ENCODE data around the gene ADAT2.

The ADAT2 gene

DNA sequence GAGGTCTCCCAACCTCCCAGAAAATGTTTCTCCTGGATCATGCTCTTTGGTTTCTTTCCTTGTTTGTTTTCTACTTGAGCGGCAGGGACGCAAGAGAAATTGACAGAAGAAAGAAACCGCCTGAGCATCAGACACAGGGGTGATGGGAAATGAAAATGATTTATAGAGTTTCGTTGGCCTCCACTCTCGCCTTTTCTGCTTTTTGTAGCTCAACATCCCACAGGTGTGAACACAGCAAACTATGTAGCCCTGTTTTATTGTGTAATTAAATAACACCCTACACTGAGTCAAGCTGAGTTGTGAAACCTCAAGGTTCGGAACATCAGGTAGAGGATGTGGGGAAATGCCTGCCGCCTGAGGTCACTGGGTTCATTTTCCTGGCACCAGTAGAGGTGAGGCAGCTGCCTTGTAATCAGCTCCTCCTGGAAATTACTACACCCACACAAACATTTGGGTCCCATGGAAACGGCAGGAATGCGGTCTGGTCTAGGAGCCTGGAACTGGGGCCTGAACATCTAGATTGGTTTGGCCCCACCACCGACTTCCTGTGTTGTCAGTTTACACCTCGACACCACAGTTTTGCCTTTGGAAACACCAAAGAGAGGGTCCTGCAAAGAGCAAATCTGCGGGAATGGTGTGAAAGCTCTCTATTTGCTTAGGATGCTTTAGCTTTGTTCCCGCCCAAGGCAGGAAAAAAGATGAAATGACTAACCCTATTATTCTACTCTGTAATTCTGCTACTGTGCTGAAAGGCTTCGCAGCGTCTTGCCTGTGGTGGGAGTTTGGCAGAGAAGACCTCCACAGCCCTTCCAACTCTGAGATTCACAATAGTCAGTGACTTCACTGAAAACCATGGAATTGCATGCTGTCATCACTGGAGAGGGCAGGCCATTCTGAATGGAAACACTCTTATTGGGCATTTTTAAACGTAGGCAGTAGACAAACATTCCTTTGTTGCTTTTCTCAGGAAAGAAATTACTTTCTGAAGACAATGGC is 53.0 kb downstream of the ADAT2 start:
- DNase-seq (ENCODE audit: low read depth), result no peak

DNA sequence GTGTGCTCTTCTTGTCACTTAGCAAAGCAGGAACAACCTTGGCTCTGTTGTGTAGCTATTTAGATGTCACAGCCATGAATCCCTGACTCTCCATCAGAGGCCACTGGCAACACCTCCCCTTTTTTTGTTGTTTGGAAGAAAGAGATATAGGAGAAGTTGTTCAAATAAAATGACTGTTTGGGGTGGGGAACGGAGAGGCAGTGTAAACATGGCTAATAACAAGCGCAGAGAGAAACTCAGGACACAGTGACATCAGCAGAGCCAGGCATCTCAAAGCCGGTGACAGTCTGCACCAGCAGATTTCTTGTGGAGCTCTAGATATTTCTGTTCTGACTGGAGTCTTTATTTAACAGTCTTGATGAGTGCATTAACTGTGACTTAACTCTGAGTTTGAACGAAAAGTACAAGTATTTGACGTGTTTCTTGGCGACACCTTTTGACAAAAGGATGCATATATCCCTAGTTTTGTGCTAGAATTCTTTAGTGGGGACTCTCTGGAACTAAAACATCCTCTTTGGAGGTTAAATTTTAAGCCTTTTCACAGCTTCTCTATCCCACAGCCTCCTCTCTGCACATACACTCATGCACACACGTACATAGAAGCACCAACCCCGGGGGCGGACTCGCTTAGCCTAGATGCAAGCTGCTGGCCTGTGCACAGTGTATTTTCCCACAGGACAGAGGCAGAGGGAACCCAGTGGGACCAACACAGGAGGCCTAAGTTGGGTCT is 53.8 kb downstream of the ADAT2 start:
- DNase-seq (ENCODE audit: low read depth), result no peak

- no peak for DNase-seq (ENCODE audit: low read depth)
Measured at GRCh38 chr6:143395699-143396098, 54.8 kb downstream of the ADAT2 start.

GRCh38 chr6:143394389-143394788 is 56.1 kb downstream of the ADAT2 start:
- DNase-seq (ENCODE audit: low read depth), result no peak

GRCh38 chr6:143390278-143390677 is 60.2 kb downstream of the ADAT2 start:
- no peak for DNase-seq (ENCODE audit: low read depth)

DNA sequence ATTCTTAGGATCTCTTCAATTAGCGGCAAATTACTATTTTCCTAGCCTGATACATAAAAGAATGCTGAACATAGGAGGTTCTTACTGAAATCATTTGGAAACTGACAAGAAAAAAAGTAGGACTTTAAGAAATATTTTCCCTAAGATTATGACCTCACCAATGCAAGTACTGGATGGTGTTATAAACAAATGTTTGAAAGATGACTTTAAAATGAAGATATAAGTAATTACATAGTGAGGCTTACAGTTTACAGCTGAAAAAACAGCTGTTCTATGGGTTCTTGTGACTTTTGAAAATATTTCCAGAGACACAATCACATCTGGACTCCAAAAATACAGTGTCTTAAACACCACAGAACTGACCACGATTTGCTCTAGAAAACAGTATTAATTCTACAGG is 64.9 kb downstream of the ADAT2 start:
- no peak for DNase-seq (ENCODE audit: low read depth)

GRCh38 chr6:143376861-143377260 is 73.6 kb downstream of the ADAT2 start:
- DNase-seq (ENCODE audit: low read depth), result no peak

GRCh38 chr6:143376375-143376774 is 74.1 kb downstream of the ADAT2 start:
- DNase-seq (ENCODE audit: low read depth), result no peak

DNA sequence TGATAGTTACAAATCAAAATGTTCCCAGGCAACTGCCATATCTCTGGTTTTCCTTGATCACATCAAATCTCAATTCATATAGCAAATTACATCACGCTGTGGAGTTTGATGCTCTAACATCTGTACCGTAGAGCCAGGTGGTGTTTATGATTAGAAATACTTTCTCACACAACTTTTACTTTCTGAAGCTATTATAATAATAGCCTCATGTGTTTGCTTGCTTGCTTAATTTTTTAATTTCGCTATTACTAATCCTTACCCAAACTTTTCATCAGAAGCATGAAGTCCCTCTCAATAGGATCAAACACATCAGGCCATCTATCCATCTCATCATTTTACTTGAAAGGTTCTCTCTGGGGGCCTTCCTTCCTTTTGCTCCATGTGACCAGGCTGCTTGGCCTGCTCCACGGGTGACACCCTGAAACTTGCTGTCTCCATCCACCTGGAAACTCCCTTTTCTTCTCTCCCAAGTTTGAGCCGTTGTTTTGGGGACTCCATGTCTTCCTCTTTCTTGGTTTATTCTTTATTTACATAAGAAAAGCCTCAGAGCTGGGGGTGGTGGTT is 75.4 kb downstream of the ADAT2 start:
- DNase-seq (ENCODE audit: low read depth), result no peak

GRCh38 chr6:143374014-143374413 is 76.5 kb downstream of the ADAT2 start:
- no peak for DNase-seq (ENCODE audit: low read depth)

Measured in stromal cell of bone marrow (primary cell).